Stimulated activated CD8-positive, alpha-beta memory T cell treated with anti-CD3 and anti-CD28 coated beads, Interleukin-15, amount 100 ng/mL, for 4 hours (primary cell): ENCODE data around the gene AMN1.
"Not testable (repeated sequence)": the region's sequence is repeated elsewhere in the genome, so short reads cannot be mapped to it uniquely, and the experiment has no call there.

Experiments
- DNase-seq, 2 donors: peaks; one replicate each; pipeline ENCODE4 v3.0.0-alpha.2; 2020; ENCODE audit warnings: low read depth in 2 of 2

The AMN1 gene

GRCh38 chr12:31728917-31729640 is at the start of gene AMN1:
TSS of gene AMN1 (minus strand) at chr12:31729021. CDS start at chr12:31729008, 13 bp downstream.
- peak; percentile 97 to 100 for DNase-seq

GRCh38 chr12:31773867-31774266 is 45.0 kb upstream of the AMN1 start:
- DNase-seq, result no peak

- DNase-seq, result no peak
These were observed 44.5 kb upstream of the AMN1 start for GRCh38 chr12:31773223-31773750.

DNA sequence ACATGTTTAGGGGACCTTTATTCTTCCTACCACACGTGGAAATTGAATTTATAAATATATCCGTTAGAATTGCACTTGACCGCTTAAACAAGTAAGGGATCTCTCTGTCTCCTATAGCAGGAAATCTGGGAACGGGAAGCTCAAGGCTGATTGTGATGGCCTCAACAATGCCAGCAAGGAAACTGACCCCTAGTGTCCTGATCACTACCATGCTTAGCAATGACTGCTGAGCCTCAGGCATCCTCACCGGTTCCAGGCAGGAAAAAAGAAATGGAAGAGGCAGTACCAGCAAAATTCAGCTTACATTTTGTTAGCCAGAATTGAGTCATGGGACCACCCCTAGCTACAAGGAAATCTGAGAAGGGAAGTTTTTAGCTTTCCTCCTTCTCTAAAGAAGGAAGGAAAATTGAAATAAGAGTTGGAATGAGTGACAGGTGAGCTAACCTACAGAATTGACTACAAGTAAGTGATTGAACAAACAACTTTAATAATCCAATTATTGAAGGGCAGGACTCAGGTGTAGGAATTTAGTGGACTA is 43.9 kb upstream of the AMN1 start:
- DNase-seq, result no peak

- DNase-seq, result no peak
These were observed 43.4 kb upstream of the AMN1 start for GRCh38 chr12:31772186-31772585.

- DNase-seq, result no peak
These were observed 39.2 kb upstream of the AMN1 start for GRCh38 chr12:31768046-31768445.

DNA sequence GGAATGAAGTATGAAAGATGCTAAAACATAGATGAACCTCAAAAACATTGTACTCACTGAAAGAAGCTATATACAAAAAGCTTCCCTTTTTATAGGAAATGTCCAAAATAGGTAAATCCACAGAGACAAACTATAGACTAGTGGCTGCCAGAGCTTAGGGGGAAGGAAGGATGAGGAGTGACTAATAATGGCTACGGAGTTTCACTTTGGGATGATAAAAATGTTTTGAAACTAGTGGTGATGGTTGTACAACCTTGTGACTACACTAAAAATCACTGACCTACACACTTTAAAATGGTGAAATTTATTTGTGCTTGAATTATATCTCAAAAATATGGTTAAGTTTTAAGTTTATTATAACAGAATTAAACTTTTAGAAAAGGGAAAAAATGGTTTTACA is 37.1 kb upstream of the AMN1 start:
- no peak for DNase-seq

- no peak for DNase-seq
These were observed 31.0 kb upstream of the AMN1 start for GRCh38 chr12:31759632-31760459.

GRCh38 chr12:31758297-31758696 is 29.5 kb upstream of the AMN1 start:
- DNase-seq, result not testable (repeated sequence)

DNA sequence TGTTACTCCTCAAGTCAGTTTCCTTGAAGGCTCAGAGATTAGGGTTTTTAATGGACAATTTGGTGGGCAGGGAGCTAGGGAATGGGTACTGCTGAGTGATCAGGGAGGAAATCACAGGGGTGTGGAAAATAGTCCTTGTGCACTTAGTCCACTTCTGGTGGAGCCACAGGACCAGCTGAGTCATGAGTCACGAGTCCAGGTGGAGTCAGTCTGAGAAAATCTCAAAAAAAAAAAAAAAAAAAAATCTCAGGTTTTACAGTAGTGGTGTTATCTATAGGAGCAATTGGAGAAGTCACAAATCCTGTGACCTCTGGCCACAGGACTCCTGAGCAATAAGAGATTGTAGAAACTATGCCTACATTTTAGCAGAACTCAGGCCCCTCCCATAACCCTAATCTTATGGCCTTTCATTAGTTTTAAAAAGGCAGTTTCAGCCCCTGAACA is 28.2 kb upstream of the AMN1 start:
- DNase-seq, result no peak

DNA sequence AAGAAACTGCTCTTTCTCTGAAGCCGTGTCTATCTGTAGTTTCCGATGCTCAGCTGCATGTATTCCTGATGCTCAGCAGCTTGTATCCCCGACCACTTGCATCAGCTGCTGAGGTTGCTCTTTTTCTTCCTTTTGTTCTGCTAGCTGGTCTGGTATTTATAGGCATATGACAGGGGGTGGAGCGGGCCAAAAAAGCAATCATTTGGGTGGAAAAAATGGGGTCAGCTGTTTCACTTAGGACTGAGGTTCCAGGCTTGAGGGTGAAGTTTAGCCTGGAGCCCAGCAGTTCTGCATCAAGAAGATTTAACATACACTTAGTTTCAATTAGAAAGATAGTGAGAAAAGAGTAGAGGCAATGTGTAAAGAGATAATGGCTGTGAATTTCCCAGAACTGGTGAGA is 23.6 kb upstream of the AMN1 start:
- DNase-seq, result no peak

- DNase-seq, result no peak
These were observed 22.3 kb upstream of the AMN1 start for GRCh38 chr12:31751085-31751484.

DNA sequence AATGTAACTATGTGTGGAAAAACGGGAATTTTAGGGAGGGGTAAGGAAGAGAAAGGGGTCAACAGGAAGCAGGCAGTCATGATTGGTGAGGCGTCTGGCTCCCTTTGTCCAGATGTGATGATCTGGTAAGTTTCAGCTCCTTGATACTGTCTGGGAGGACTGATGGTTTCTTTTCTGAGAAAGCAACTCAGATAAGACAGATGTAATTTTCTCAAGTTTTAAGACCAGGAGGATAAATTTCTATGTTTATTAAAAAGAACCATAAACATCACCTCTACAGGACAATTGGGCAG is 21.9 kb upstream of the AMN1 start:
- DNase-seq, result no peak

GRCh38 chr12:31749024-31749704 is 20.3 kb upstream of the AMN1 start:
- DNase-seq, result peak; percentile 37 to 64

DNA sequence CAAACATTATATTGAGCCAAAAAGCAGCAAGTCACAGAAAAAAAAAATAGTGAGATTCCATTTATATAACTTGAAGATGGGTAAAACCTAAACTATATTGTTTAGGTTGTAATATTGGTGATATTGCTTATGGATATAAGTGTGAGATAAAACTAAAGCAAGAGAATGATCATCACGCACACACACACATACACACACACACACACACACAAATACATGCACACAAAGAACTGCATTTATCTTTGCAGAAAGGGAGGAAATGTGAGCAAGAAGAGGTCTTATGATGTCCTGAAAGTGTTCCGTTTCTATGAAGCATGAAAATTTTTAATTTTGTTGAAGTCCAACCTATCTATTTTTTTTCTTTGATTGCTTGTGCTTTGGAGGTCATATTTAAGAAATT is 16.4 kb upstream of the AMN1 start:
- no peak for DNase-seq

DNA sequence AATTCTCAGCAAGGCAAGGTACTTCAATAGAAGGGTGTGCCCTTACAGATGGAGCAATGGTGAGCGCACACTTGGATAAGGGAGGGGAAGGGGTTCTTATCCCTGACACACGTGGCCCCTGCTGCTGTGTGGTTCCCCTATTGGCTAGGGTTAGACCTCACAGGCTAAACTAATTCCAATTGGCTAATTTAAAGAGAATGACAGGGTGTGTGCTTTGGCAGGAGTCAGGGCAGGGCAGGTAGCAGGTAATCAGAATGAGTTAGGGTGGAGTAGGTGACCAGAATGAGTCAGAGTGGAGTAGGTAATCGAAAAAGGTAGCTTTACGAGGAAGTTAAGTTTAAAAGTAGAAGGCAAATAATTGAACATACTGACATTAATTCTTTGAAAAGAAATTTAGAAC is 15.5 kb upstream of the AMN1 start:
- not testable (repeated sequence) for DNase-seq

- no peak for DNase-seq
These were observed 14.1 kb upstream of the AMN1 start for GRCh38 chr12:31742891-31743290.

DNA sequence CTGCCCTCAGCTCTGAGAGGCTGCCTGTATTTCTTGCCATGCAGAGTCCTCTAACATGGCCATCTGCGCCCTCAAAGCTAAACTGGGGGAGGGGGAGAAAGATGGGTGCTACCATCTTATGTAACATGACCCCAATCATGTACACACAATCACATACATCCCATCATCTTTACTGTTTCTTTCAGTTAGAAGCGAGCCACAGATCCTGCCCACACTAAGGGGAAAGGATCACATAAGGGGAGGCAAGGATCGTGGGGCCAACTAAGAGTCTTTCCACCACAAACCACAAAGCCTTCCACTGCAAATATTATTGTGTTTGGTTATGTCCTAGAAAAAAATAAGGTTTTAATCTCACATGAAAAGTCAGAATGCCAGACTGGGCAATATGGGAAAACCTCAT is 11.8 kb upstream of the AMN1 start:
- no peak for DNase-seq

- DNase-seq, result no peak
These were observed 8.9 kb upstream of the AMN1 start for GRCh38 chr12:31737763-31738162.

- DNase-seq, result no peak
These were observed 8.5 kb upstream of the AMN1 start for GRCh38 chr12:31737345-31737744.

DNA sequence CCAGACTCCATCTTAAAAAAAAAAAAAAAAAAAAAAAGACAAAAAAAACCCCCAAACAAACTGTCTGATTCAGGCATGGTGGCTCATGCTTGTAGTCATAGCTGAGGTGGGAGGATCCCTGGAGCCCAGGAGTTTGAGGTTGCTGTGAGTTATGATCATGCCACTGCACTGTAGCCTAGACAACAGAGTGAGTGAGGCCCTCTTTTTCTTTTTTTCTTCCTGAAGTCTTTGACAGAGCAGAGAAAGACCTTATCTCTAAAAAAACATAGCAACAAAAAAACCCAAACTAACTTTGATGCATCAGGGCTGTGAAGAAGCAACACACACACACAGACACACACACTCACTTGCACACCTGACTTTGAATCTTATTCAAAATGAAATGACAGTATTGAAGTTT is 7.7 kb upstream of the AMN1 start:
- peak in 1 of 2 donors; percentile 72 for DNase-seq
